Urothelium cell line (cell line): Measurements from ENCODE around the gene HSD17B2.
"Not testable (repeated sequence)": the region's sequence is repeated elsewhere in the genome, so short reads cannot be mapped to it uniquely, and the experiment has no call there.

Source experiments
- DNase-seq: peaks from one replicate; pipeline ENCODE4 v3.0.0; 2011; ENCODE audit warnings: low spot score, mixed read lengths
- FAIRE-seq: peaks from 2 replicates; lab custom pipeline; 2011; peaks lifted over from hg19 to GRCh38; lab: Jason Lieb, UNC

Gene HSD17B2

DNA sequence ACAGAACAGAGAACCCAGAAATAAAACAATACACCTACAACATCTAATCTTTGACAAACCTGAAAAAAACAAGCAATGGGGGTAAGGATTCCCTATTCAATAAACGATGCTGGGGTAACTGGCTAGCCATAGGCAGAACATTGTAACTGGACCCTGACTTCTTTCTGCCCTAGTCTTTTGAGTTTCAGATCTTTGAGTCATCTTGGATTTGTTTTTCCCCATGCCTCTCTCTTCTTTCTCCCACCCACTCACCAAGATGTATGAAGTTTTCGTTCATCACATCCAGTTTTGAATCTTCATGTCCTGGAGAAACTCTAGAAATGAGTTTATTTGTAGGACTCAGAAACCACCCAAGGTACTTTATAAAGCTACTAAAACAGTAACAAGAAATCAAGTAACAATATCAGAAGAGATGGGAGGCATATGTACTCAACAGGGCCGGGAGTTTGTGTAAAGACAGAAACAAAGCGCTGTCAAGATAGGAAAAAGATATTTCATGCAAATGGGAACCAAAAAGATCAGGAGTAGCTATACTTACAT, 39.0 kb downstream of the HSD17B2 start:
- no peak for FAIRE-seq

DNA sequence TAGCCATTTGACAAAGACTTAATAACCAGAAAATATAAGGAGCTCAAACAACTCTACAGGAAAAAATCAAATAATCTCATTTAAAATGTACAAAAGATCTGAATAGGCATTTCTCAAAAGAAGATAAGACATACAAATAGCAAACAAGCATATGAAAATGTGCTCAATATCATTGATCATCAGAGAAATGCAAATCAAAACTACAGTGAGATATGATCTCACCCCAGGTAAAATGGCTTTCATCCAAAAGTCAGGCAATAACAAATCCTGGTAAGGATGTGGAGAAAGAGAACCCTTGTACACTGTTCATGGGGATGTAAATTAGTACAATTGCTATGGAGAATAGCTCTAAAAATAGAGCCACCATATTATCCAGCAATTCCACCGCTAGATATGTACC, 43.1 kb downstream of the HSD17B2 start:
- DNase-seq (no peak), FAIRE-seq (no peak)

More for the DNA sequence above, 39.0 kb downstream of the HSD17B2 start:
- no peak for DNase-seq

DNA sequence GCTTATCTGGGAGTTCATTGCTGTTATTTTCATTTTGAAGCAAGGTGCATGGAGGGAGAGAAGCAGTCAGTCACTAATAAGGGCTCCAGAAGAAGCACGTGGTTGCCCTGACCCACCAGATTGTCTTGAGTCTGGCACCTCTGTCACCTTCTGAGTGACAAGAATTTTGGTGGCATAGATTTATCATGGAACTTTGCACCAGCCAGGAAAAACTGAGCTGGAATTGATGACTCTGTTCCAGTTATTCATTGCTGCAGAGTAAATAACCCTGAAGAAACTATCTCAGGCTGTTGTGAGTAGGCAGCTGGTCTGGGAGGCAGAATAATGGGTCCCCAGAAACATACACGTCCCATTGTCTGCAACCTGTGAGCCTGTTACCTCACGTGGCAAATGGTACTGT, 44.8 kb downstream of the HSD17B2 start:
- no peak for DNase-seq
- FAIRE-seq, result no peak

DNA sequence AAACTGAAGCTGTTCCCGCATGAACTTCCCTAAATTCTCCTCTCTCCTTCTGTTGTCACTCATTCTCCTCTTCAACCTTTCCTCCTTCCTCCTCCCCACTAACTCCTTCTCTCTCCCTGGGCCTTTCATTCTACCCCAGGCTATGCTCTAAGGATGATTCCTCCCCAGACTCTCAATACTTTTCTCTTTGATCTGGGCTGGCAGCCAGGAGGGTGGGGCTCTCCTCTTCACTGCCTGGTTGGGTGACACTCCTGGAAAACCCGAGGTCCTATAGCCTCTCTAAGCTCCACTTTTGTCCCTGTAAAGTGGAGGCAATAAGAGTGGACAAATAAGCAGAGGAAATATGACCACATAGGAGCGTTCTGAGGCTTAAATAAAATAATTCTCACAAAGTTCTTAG, 46.2 kb downstream of the HSD17B2 start:
- FAIRE-seq, result no peak
- DNase-seq, result no peak

DNA sequence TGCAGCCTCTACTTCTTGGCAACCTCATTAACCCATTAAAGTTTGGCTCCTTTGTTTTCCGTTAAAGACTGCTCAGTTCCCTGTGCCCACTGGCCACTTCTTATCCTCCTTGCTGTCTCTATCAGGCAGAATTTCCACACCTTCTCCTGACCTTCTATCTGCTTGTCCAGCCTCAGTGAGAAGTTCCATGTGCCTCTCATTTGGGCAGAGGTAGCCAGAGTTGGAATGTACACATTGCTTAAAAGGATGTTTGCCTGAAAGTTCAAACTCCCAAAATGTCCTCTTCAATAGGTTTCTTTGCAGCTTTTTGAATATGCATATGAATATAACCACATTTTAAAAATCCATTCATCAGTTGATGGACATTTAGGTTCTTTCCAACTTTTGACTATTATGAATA, 47.0 kb downstream of the HSD17B2 start:
- no peak for FAIRE-seq

DNA sequence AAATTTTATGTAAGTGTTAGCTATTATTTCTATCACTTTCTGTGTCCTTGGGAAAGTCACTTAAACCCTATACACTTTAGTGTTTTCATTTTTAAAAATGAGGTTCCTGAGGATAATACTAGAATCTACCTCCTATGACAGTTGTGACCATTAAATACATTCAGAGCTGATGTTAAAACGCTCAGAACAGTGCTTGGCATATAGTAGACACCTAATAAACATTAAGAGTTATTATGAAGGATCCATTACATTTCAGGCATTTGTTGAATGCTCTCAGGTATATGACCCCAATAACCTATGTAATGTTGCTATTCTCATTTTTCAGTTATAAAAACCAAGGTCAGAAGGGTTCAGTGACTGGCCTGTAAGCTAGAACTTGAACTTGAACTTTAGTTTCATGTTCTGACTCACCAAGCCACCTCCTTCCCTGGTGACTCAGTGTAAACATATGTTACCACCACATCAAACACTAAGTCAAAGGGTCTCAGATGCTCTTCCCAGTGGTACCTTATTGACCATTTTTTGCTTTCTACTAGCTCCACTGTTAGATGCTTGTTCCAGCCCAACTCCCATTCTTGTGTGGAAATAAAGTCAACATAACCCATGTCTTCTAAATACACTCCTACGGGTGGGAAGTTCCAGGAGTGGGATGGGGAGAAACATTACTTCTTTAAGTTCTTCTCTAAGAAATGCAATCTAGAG, 47.6 kb downstream of the HSD17B2 start:
- DNase-seq (peak; percentile 70), FAIRE-seq (no peak)

More for the DNA sequence above, 47.0 kb downstream of the HSD17B2 start:
- DNase-seq, result no peak

DNA sequence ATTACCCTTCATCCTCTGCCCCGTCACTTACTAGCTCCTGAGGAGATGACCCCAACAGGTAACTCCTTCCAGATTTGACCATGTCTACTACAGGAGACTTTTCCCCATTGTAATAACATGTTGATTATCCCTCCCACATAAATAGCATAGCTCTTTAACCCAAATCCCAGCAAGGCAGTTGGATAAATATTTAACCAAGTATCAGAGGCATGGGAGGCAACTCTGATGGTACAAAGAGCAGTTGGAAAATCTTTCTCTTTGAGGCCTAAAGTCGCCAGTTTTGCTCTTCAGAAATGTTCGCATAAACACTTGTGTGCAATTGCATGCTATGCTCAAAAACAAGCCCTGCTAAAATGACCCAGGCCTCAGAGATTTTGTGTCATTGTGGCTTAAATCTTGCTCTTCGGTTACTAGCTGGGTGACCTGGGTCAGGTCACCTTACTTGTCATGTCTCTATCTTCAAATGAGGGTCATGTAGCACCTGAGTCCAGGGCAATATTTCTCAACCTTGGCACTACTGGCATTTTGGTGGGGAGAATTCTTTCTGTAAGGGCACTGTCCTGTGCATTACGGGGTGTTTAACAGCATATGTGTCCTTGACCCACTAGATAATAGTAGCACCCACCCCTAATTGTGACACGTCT, 48.8 kb downstream of the HSD17B2 start:
- no peak for DNase-seq
- FAIRE-seq, result no peak

DNA sequence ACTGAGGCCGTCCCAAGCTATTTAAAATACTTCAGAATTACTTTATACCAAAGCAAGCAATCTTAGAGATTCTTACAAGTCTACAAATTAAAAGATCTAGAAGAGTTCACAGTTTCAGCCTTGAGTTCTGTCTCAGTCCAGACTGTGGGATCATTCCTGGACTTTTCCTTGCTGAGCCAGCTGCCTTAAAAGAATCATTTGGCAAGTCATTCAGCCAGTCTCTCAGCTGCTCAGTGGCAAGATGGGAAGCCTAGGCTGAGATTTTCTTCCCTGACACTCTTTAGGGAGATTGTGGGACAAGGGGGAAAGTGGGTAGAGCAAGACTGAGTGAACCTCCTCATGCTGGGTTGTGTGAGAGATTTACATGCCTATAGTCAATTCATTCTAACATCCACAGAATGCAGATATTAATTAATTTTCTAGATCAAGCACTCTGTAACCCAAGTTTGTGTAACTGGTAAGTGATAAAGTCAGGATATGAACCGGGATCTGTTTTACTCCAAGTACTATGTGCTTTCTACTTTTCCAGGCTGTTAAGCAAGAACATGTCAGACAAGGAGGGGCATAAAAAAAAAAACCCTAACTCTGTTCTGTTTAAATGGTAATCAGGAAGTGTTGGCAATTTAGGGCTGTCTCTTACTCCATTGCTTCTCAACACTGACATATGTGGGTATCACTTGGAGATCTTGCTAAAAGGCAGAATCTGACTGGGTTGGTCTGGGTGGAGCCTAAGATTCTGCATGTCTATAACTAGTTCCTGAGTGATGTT, 50.1 kb downstream of the HSD17B2 start:
- no peak for FAIRE-seq
- no peak for DNase-seq

DNA sequence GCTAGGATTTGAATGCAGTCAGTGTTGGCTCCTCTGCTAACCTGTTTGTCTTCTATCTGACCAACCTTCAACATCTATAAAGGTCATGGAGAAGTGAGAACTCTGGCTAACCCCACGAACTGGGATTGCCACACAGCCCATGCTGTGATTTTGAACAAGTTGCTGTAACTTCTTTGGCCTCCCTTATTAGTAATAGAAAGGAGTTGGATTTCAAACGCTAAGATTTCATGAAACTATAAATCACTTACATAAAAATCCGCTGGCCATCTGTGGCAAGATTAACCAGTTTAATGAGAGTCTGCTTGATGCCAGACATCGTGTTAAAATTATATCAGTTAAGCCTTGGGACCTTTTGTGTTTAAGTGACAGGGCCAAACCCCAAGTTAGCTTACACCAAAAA, 53.4 kb downstream of the HSD17B2 start:
- DNase-seq, result no peak

DNA sequence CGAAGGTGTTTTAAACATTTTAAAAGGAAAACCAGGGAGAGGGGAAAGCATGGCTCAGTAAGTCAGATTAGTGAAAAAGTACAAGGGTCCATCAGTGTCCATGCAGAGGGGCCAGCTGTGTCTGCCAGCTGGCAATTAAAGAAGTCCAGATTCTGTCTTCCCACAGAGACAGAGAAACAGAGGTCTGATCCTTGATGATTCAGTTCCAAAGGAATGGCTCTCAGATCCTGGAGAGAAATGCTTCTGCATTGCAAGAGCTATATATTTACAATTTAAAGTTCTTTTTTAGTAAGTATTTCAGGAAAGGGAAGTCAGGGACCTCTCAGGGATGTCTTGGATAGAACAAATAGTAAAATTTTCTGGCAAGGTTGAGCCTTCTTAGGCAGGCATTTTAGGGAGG, 56.2 kb downstream of the HSD17B2 start:
- DNase-seq, result no peak
- no peak for FAIRE-seq

More for the DNA sequence above, 53.4 kb downstream of the HSD17B2 start:
- no peak for FAIRE-seq

DNA sequence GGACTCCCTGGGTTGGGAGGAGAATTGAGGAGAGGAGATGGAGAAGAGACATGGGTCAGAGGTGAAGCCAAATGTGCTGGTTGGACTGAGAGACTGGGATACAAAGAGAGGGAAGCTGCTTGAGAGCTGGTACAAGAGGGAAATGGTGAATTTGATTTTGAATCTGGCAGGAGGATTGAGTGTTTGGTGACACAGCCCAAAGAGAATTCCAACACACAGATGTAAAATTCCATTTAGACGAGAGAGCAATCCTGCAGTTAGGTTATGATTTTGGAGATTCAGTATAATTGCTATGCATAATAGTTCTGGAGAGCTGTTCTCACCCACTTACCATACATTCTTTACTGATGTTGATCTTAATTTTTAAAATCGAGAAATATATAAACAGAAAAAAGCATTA, 57.7 kb downstream of the HSD17B2 start:
- FAIRE-seq (no peak), DNase-seq (no peak)

DNA sequence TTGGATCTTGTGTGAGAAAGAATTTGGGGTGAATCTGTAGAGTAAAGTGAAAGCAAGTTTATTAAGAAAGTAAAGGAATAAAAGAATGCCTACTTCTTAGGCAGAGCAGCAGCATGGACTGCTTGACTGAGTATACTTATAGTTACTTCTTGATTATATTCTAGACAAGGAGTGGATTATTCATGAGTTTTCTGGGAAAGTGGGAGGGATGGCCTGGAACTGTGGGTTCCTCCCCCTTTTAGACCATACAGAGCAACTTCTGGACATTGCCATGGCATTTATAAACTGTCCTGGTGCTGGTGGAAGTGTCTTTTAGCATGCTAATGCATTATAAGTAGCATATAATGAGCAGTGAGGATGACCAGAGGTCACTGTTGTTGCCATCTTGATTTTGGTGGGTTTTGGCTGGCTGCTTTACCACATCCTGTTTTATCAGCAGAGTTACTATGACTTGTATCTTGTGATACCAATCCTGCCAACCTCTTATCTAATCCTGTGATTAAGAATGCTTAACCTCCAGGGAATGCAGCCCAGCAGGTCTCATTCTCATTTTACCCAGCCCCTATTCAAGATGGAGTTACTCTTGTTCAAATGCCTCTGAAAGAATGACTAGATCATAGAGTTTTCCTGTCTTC, 58.7 kb downstream of the HSD17B2 start:
- FAIRE-seq, result no peak
- DNase-seq, result no peak

DNA sequence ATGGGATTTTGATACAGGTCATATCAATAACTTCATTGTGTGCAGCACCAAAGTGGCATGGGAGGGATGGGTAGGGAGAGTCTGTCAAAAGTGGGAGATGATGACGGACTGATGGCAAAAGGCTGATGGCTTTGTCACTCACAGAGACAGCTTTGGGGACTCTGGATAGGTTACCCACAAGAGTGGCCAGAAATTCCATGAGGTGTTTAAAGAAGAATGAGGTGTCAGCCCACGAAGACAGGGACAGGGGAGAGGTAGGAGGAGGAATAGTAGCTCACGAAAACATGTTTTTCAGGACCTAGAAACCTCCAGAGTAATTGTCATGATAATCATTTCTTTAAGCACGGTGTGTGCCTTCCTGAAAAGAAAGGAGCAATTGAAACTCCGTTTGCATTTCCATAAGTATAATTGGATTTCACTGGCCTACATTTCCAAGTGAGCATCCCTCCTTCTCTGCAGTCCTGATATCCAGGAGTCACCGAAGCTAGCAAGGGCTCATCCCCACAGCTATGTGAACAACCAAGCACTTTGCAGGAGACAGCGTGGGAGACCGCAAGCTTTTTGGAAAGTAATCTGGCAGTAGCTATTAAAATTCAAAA, 60.0 kb downstream of the HSD17B2 start:
- DNase-seq, result no peak
- FAIRE-seq, result no peak

DNA sequence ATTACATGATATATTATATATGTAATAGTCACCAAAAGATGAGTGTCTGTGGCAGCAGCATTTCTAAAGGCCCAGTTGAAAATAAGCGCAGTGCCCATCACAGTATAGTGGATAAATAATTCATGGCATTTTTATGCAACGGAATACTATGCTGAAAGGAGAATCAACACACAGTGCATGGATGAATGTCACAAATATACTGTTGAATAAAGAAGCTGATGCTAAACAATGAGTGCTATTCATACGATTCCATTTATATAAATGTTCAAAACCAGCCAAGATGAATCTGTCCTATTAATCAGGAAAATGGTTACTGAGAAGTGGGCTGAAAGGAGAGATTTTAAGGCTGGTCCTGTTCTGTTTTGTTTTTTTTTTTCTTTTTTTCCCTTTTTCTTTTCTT, 61.6 kb downstream of the HSD17B2 start:
- DNase-seq, result no peak
- no peak for FAIRE-seq

DNA sequence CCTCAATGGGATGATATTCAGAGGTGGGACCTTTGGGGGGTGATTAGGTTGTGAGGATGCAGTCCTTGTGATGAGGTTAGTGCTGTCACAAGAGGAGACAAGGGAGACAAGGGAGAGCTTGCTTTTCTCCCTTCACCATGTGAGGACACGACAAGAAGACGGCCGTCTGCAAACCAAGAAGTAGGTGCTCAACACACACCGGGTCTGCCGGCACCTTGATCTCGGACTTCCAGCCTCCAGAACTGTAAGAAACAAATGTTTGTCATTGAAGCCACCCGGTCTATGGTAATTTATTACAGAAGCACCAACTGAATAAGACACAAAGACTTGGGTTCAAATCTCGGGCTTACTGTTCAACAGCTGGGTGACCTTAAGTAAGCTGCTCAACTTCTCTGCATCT, 70.1 kb downstream of the HSD17B2 start:
- FAIRE-seq, result no peak
- DNase-seq, result no peak

DNA sequence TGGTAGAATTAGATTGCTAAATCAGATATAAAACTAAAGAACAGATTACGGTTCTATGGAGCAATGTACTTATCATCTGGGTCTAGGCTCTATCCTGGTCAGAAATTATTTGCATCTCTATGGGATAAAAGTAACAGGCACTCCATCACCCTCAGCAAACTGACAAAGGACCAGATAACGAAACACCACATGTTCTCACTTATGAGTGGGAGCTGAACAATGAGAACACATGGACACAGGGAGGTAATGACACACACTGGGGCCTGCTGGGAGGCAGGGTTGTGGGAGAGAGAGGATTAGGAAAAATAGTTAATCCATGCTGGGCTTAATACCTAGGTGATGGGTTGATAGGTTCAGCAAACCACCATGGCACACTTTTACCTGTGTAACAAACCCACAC, 73.0 kb downstream of the HSD17B2 start:
- DNase-seq (no peak), FAIRE-seq (no peak)

DNA sequence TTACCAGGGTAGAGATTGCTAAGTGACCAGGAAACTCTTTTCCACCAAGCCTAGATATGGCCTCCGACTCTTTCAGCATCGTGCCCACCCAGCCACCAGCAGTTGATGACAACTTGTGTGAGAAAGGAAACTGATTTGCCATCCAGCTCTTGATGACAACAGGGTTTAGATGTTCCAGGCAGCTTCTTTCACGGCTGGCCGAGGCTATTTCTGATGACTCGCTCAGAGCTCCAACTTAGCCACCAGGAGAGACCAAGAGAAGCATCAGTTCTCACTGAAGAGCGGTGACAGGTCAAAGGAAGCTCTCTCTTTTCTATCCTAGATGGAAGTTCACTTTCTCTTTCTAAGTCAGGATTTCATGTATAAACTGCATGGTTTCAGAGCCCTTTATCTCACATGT, 73.7 kb downstream of the HSD17B2 start:
- no peak for FAIRE-seq
- no peak for DNase-seq

DNA sequence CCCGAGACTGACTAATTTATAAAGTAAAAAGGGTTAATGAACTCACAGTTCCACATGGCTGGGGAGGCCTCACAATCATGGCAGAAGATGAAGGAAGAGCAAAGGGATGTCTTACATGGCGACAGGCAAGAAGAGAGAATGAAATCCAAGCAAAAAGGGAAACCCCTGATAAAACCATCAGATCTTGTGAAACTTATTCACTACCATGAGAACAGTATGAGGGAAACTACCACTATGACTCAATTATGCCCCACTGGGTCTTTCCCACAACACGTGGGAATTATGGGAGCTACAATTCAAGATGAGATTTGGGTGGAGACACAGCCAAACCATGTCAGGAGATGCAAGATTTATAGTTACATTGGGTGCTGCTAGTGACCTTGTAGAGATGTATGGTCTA, 74.2 kb downstream of the HSD17B2 start:
- not testable (repeated sequence) for FAIRE-seq, DNase-seq

DNA sequence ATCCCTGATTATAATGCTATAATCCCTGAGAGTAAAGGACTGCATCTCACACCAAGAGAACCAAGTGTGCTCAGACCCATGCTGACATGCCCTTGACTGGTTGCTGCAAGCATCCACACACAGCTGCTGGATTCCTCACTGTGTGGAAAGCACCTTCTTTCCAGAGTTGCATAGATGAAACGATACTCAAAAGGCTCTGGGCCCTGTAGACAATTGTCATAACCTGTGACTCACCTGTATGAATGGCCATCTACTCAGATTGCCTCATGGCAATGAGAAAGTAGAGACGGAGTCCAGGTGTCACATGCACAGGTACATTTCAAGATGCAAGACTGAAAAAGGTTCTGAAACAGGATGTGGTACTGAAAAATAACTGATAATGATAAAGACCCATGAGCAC, 76.9 kb downstream of the HSD17B2 start:
- DNase-seq, result no peak
- FAIRE-seq, result no peak

DNA sequence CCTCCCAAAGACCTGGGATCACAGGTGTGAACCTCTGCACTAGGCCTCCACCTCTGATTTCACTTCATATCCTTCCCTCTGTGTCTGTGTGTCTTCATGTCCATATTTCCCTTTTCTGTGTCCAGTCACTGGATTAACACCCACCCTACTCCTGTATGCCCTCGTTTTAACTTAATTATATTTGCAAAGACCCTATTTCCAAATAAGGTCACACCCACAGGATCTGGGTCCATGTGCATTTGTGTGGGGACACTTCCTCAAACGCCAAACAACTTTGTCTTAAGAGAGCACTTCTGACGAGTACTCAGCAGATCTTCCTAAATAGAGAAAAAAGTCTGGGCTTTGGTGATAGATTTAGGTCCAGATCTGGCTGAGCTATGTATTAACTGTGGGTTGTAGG, 78.7 kb downstream of the HSD17B2 start:
- DNase-seq (no peak), FAIRE-seq (no peak)

DNA sequence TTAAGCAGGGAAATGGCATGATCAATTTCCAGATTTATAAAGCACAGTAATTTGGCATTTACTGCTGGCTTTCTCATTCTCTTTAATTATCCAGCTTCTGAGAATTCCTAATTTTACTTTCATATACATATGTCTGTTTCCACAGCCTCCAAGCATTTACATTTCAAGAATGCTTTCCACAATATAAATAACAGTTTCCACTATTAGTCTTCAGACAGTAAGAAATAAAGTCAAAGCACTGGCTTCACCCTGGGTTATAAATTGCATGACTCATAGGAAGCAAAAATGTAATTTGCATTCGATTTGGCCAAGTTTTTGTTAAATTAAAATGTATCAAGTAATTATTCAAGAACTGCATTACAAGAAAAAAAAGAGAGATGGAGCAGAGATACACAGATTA, 81.5 kb downstream of the HSD17B2 start:
- no peak for FAIRE-seq
- DNase-seq, result no peak
